Aorta (tissue), 5 donors: Measurements from ENCODE around the gene PWP1. TPM values are rescaled to one million over a fixed set of nuclear protein-coding genes. Genes with fewer than 3 reads are reported as not detected.

Experiments
- ATAC-seq: fragments of 200-7000 bp; cut with Tn5 transposase; one replicate; pipeline ENCODE4 v1.9.1; 2022; ENCODE audit warnings: moderate library complexity; ENCODE audit not compliant: low FRiP score
- DNase-seq, 2 donors: peaks; one replicate each; pipeline ENCODE4 v3.0.0-alpha.2; 2020
- H3K27ac ChIP-seq, 2 donors: one replicate each; pipeline ENCODE4 v1.5.1; 2013; ENCODE audit warnings: low read length in 2 of 2, mild to moderate bottlenecking in 2 of 2, moderate library complexity in 2 of 2, control low read depth in 1 of 2, inconsistent platforms in 1 of 2, low read depth in 1 of 2
- H3K27me3 ChIP-seq, 2 donors: one replicate each; pipeline ENCODE4 v1.6.1; 2013; ENCODE audit warnings: control low read depth in 1 of 2, low read length in 1 of 2, mild to moderate bottlenecking in 1 of 2, moderate library complexity in 1 of 2; ENCODE audit not compliant: insufficient read depth in 2 of 2, control insufficient read depth in 1 of 2
- H3K36me3 ChIP-seq, 2 donors: one replicate each; pipeline ENCODE4 v1.6.1; 2013; ENCODE audit warnings: control low read depth in 1 of 2, low read length in 1 of 2, mild to moderate bottlenecking in 1 of 2; ENCODE audit not compliant: insufficient read depth in 2 of 2, control insufficient read depth in 1 of 2
- H3K4me1 ChIP-seq, 2 donors: one replicate each; pipeline ENCODE4 v1.6.1; 2013; ENCODE audit warnings: low read length in 2 of 2, control low read depth in 1 of 2, mild to moderate bottlenecking in 1 of 2, moderate library complexity in 1 of 2; ENCODE audit not compliant: insufficient read depth in 2 of 2, control insufficient read depth in 1 of 2
- H3K4me3 ChIP-seq, 2 donors: one replicate each; pipeline ENCODE4 v1.5.1; 2013; ENCODE audit warnings: low read length in 2 of 2, control low read depth in 1 of 2, mild to moderate bottlenecking in 1 of 2
- H3K9me3 ChIP-seq: one replicate; pipeline ENCODE4 v1.6.1; 2013; ENCODE audit warnings: mild to moderate bottlenecking, low read length; ENCODE audit not compliant: control insufficient read depth
- WGBS, 2 donors: extraction: QIAGEN DNeasy Blood & Tissue Kit; methylation state at CpG; one replicate each; pipeline ENCODE4 v1.1.7; 2013; 5-methylcytosine and 5-hydroxymethylcytosine counted together
- intact Hi-C, 2 donors: fragments of 100-400 bp; cut with DNase I; formaldehyde crosslinking; loops; one replicate each; pipeline versions ENCODE4 v1.14.2 to v1.15.0; 2022
- polyA plus RNA-seq, 2 donors: library from polyadenylated mRNA; stranded (reverse); fragments of 200-250 nt; gene quantifications; one replicate each; pipeline ENCODE4 v1.2.3, GENCODE V29; 2013
- total RNA-seq, 2 donors: library from RNA; stranded (reverse); fragmentation: NEBNext Ultra II Directional; extraction: Animal tissue kit (Norgen Biotek cat#: 25700); gene quantifications; one replicate each; pipeline ENCODE4 v1.2.1, GENCODE V29; 2021
- donor health status: healthy with polysubstance abuse.
- donor health status: Bipolar disorder and iron deficiency.
- donor health status: DM: no; HTN: no; CAD: no.
- donor health status: DM: no; HTN: no; CAD: no.
- donor health status: DM: yes; HTN: yes; CAD: no.

Gene PWP1
- total and polyA plus RNA-seq, 4 donors: 23.3 to 40.1 (median 25.6) TPM

DNA sequence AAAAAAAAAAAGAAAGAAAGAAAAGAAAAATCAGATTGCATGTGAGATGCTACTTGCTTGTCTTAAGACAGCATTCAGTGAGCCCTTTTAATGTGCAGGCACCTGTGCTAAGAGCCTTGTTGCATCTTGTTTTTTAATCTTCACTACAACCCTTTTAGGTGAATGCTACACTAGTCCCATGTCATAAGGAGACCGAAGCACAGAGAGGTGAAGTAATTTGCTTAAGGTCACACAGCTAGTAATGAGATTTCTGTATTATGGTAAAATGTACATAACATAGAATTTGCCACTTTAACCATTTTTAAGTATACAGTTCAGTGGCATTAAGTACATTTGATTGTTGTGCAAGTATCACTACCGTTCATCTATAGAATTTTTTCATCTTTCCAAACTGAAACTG is 32.1 kb upstream of the PWP1 start:
- Histone ChIP-seq H3K27ac (no peak overlapping the region), H3K27me3 (no peaks in the 10 kb centered on the region), H3K36me3 (no peaks in the 10 kb centered on the region), H3K4me1 (no peaks in the 10 kb centered on the region), H3K4me3 (no peak overlapping the region), H3K9me3 (no peaks in the 10 kb centered on the region)
- ATAC-seq: no peak
- 85 to 86% methylated on average over 2 of the region's 2 CpGs for WGBS, 2 donors
- no peak for DNase-seq
- intact Hi-C loops: no loop called here

DNA sequence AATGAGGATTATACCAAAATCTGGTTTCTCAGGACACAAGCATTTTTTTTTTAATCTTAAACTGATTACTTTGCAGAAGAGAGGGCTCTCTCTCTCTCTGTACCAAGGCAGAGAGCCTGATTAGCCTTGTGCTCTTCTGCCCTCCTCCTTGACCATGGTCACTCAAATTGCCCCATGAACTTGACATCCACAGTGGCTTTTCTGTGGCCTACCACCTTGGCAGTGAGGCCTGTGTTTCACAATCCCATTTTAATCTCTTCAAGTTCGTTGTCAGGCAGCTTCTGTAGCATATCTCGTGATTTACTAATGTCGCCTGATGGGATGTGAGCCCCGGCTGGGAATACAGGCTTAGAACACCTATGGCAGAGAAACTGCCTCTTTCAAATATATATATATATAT is 30.7 kb upstream of the PWP1 start:
- intact Hi-C loops: no loop called here
- DNase-seq (no peak), ATAC-seq (no peak)
- no peaks in the 10 kb centered on the region for H3K36me3 ChIP-seq
- no peak overlapping the region for H3K27ac ChIP-seq
- no peak overlapping the region for H3K4me3 ChIP-seq
- H3K9me3 ChIP-seq: no peaks in the 10 kb centered on the region
- no peaks in the 10 kb centered on the region for H3K4me1 ChIP-seq
- WGBS, 2 donors: 79 to 83% methylated on average over 4 of the region's 4 CpGs
- no peaks in the 10 kb centered on the region for H3K27me3 ChIP-seq

DNA sequence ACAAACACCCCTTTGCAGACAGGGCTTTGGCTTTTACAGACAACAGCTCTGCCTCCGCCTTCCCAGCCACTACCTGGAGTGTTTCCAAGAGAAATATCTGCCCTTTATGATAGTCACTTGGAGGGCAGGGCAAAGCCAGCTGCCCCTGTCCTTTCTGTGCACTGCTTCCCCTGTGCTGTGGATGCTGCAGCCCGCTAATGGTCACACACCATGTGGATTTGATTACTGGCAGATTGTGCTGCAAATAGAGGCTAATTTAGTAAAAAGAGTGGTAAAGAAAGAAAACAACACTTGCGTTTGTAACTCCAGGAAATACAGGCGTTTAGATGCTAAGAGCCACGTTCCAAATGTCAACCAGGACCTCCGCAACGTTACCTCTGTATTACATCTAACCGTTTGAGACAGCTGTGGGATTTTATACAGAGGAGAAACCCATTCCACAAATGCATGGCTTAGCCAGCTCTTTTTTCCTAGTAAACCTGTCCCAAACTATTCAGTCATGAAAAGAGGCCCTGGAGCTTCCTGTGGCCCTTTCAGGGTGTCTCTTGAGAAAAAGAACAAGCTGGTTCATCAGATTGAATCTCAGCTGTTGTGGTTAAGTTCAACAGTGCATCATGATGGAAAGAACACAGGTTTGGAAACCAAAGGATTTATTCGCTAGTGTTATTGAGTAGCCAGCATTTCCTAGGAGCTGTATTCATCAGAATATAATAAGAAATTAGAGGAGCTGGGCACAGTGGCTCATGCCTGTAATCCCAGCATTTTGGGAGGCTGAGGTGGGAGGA is 30.1 kb upstream of the PWP1 start:
- 73 to 80% methylated on average over 9 of the region's 9 CpGs for WGBS, 2 donors
- Histone ChIP-seq H3K36me3 (no peaks in the 10 kb centered on the region), H3K27ac (no peak overlapping the region), H3K9me3 (no peaks in the 10 kb centered on the region), H3K4me1 (no peaks in the 10 kb centered on the region), H3K4me3 (no peak overlapping the region), H3K27me3 (no peaks in the 10 kb centered on the region)
- intact Hi-C loops: no loop called here
- ATAC-seq: no peak
- DNase-seq: no peak

DNA sequence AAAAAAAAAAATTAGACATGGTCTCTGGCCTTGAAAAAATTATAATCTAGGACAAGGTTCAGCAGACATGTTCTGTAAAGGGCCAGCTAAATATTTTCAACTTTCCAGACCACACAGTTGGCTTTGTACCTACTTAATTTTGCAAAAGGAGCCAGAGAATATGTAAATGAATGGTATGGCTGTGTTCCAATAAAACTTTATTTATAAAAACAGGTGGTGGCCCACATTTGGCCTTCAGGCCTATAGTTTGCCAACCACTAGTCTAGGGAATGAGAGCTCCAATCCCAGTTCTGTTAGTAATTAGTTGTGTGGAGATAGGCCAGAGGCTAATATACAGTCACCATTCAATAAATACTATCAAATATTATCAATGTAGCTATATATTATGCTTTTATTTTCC is 29.3 kb upstream of the PWP1 start:
- Histone ChIP-seq H3K9me3 (no peaks in the 10 kb centered on the region), H3K27ac (no peak overlapping the region), H3K36me3 (no peaks in the 10 kb centered on the region), H3K4me3 (no peak overlapping the region), H3K27me3 (no peaks in the 10 kb centered on the region), H3K4me1 (no peaks in the 10 kb centered on the region)
- ATAC-seq: no peak
- no peak for DNase-seq
- intact Hi-C loops: no loop called here

DNA sequence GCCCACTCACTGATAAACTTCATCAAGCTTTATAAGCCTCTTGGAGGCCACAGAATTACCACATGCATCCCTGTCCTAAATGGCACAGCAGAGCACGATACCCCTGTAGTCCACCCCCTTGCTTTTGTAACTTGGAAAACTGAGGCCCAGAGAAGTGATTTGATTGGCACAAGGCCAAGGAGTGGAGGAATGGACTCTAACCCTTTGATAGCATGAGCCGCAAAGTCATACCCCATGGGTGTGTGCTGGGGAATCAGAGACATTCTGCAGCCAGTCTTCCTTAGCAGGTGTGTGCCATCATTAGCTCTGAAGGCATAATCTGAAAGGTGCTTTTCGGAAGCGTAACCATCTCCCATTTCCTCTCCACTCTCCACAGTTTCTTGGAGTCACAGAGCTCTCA is 28.5 kb upstream of the PWP1 start:
- no peaks in the 10 kb centered on the region for H3K9me3 ChIP-seq
- DNase-seq (no peak), ATAC-seq (no peak)
- no peak overlapping the region for H3K4me3 ChIP-seq
- intact Hi-C loops: no loop called here
- no peak overlapping the region for H3K27ac ChIP-seq
- no peaks in the 10 kb centered on the region for H3K36me3 ChIP-seq
- no peaks in the 10 kb centered on the region for H3K27me3 ChIP-seq
- no peaks in the 10 kb centered on the region for H3K4me1 ChIP-seq
- WGBS, 2 donors: 78 to 85% methylated on average over 4 of the region's 4 CpGs

DNA sequence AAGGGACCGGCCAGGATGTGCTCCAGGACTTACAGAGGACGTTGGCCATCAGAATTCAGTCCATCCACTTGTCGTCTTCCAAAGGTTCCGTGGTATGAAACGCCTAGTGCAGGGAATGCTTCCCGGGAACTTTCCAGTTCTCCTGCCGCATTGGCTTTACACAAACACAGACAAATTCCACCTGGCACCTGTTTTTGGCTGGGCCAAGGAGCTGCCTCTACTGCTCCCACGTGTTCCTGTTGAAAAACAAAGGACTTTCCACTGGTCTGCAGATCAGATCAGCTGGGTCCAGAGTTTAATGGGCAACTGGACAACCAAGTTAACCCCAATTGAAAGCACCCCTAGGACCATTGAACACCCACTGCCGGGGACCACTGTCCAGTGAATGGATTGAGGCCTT is 28.0 kb upstream of the PWP1 start:
- intact Hi-C loops: no loop called here
- WGBS, 2 donors: 85 to 90% methylated on average over 9 of the region's 9 CpGs
- Histone ChIP-seq H3K4me1 (no peaks in the 10 kb centered on the region), H3K27me3 (no peaks in the 10 kb centered on the region), H3K27ac (no peak overlapping the region), H3K9me3 (no peaks in the 10 kb centered on the region), H3K36me3 (no peaks in the 10 kb centered on the region), H3K4me3 (no peak overlapping the region)
- ATAC-seq (no peak), DNase-seq (no peak)

DNA sequence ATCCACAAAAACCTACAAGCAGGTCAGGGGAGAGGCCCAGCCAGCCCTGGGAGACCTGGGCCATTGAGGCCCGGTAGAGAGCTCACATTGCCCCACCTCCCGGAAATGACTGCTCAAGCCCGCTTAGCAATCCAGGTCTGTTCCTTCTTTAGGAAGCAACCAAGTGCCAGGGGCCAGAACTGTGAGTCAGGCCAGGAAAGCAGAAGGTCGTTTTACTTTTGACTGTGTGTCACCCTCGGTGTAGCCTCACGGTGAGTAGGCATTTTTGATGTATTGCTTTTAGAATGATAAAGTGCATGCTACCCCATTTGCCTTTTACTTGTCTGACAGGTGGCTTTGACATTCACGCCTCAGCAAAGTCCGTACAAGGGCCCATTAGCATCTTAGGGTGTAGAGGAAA is 25.4 kb upstream of the PWP1 start:
- DNase-seq (no peak), ATAC-seq (no peak)
- H3K9me3 ChIP-seq: no peaks in the 10 kb centered on the region
- H3K27me3 ChIP-seq: no peaks in the 10 kb centered on the region
- intact Hi-C loops: no loop called here
- no peaks in the 10 kb centered on the region for H3K4me1 ChIP-seq
- no peak overlapping the region for H3K4me3 ChIP-seq
- no peak overlapping the region for H3K27ac ChIP-seq
- WGBS, 2 donors: 72 to 76% methylated on average over 8 of the region's 8 CpGs
- no peaks in the 10 kb centered on the region for H3K36me3 ChIP-seq

DNA sequence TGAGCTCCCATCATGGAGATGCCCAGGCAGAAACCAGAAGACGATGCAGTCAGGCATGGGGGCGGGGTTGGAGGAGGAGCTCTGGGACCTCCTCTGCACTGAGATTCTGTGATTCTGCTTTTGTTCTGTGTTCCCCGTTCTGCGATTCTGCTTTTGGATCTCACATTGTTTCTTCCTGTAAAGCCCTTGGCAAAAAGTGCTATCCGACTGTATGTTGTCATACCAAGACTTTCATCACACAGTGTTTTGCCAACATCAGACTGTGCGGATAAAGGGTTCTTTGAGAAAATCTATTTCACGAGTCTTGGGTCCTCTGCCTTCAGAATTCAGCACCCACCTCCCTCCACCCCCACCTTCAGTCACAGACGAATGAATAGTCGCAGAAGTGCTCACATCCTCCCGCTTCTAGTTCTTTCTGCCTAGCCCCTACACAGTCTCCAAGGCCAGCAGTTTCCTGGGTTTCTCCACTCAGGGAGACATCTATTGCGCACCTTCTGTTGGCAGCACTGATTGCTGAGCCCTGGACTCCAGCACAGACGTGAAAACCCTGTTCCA is 24.7 kb upstream of the PWP1 start:
- Histone ChIP-seq H3K36me3 (no peaks in the 10 kb centered on the region), H3K9me3 (no peaks in the 10 kb centered on the region), H3K27ac (no peak overlapping the region), H3K27me3 (no peaks in the 10 kb centered on the region), H3K4me1 (no peaks in the 10 kb centered on the region), H3K4me3 (no peak overlapping the region)
- DNase-seq: no peak
- ATAC-seq: no peak
- intact Hi-C loops: no loop called here
- WGBS, 2 donors: 53 to 55% methylated on average over 12 of the region's 12 CpGs

DNA sequence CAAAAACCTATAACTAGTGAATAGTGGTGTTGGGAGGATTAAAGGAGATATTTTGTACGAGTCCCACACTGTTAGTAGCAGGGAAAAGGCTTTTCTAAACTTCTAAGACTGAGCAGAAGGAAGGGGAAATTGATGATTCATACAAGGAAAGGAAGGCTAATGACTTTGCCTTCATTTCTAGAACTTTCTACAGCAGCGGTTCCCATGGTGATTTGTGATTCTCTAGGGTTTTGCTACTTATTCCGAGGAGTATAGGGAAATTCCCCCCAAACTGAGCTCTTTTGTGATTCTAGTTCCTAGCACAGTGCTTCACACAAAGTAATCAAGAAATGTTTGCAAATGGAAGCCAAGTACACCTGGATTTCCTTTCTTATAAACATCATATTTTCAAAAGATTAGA is 23.8 kb upstream of the PWP1 start:
- DNase-seq (no peak), ATAC-seq (no peak)
- Histone ChIP-seq H3K4me1 (no peaks in the 10 kb centered on the region), H3K36me3 (no peaks in the 10 kb centered on the region), H3K4me3 (no peak overlapping the region), H3K27me3 (no peaks in the 10 kb centered on the region), H3K27ac (no peak overlapping the region), H3K9me3 (no peaks in the 10 kb centered on the region)
- intact Hi-C loops: no loop called here
- 39 to 49% methylated on average over 3 of the region's 3 CpGs for WGBS, 2 donors
